Nucleus accumbens (tissue), 56 donors: ENCODE results near the gene PRELP.

Experiments
- DNase-seq, 56 donors: peaks; one replicate each; lab custom pipeline; 2025; lab: John Stamatoyannopoulos, UW

Gene PRELP

DNA sequence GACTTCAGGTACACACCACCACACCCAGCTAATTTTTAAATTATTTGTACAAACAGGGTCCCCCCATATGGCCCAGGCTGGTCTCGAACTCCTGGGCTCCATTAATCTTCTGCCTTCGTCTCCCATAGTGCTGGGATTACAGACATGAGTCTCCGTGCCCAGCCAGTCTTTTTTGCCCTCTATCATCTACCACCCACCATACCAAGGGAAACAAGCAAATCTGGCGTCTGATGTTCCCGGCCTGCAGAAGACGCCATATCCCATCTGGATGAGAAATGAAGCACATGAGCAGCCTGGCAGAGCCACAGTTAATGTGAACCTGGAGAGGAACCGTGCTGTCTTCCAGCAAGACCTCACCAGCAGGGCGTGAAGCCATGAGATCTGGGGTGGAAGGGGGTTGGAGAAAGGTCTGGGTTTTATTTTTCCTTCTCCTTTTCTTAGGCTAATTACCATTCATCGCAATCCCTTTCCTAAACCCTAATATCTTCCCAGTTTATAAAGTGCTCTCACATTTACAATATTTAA is 1.8 kb upstream of the PRELP start:
- DNase-seq = no peak

DNA sequence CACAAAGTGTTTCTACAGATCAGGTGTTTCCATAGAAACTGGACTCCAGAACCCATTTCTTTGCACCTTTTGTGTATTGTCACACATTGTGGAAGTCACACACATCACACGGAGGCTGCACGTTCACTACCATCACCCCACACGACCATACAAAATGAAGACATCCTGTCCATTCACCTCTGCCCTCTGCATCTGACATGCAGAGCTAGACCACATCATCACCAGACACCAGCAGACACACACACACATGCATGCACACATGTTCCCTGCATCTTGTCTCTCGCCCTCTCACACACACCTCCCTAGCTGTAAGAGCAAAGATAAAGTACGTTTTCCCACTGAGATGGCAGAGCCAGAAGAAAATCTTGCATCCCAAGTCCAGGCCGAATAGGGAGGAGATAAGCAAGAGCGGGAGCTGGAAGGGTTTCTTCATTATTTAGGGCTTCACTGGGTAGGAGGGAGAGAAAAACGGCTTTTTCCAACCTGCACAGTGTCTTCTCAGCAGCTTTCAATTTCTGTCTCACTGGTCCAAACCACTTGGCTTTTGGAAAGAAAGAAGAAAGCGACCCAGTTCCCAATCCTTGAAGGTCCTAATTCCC is 709 bp downstream of the PRELP start:
- DNase-seq = no peak

DNA sequence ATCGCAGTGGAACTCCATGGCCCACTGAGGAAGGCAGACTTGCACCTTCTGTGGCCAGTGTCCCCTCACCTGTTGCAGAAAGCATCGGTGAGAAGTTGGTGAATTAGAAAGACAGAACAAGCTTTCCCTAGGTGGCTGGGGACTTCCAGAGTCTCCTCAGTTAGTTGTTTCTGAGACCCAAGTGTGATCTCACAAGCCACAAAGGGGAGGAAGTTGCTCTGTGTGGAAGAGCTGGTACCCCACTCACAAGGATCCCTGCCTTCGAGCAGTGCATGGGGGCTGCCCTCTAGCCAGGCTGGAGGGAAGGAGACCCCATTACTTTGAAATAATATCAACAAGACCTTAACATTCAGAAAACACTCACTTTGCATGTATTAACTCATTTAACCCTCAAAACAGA is 2.1 kb downstream of the PRELP start:
- no peak for DNase-seq

DNA sequence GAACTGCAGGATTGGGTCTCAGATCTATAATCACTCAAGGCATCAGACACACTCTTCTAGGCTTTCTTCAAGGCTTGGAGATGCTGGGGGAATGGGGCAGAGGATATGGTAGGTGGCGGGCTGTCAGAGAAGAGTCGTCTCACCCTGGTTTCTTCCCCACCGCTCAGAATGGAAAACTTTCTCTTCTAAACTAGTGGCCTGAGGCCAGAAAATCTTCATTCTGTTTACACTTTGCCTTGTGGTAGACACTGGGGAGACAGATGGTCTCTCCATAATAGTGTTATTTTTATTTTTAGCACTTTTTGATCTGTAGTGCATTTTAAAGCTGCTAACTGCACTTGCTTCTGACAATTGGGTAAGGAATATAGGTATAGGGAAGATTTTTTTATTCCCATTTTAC is 2.6 kb downstream of the PRELP start:
- no peak for DNase-seq

DNA sequence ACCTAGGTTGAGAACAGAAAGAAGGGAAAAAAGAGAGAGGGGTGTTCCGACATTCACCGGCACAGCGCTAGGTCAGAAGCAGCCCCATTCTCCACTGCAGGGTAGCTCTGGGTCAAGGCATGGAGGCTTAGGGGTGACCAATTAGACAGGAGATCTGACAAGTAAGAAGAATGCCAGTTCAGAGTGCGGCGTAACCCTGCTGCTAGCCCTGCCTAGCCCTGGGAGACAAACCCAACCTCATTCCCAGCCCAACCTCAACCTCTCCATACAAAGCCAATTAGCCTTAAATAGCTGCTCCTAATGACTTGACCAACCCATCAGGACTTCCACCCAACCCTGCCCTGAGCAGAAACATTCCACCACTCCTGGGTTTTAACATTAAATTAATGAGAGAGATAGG is 3.4 kb downstream of the PRELP start:
- no peak for DNase-seq

DNA sequence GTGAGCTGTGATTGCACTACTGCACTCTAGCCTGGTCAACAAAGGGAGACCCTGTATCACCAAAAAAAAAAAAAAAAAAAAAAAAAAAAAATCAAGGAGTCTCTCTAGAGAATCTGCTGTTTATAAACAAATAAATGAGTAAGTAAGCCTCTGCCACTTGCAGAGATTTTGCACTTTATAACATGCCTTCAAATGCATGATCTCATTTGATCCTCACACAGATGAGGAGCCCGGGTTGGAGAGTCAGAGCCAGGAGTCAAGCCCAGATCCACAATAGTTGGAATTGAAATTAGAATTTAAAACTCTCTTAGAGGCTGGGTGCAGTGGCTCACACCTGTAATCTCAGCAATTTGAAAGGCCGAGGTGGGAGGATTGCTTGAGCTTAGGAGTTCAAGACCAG is 4.0 kb downstream of the PRELP start:
- DNase-seq = no peak

DNA sequence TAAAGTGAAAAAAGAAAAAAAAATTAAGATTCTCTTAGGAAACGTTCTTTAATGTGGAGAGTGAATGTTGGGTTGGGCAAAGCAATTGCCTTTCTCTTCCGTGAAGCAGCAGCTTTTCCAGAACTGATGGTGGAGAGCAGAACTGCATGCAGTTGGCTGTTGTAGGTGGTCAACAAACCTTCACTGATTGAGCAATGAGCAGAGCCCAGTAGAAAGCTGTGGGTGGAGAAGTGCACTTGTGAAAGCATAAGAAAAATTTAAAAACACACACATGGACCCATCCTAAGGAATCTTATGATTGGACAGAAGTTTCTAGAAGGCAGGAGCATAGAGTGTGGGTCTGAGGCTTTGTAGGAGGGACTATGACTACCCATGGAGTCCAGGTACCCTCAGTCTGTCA is 4.5 kb downstream of the PRELP start:
- no peak for DNase-seq

DNA sequence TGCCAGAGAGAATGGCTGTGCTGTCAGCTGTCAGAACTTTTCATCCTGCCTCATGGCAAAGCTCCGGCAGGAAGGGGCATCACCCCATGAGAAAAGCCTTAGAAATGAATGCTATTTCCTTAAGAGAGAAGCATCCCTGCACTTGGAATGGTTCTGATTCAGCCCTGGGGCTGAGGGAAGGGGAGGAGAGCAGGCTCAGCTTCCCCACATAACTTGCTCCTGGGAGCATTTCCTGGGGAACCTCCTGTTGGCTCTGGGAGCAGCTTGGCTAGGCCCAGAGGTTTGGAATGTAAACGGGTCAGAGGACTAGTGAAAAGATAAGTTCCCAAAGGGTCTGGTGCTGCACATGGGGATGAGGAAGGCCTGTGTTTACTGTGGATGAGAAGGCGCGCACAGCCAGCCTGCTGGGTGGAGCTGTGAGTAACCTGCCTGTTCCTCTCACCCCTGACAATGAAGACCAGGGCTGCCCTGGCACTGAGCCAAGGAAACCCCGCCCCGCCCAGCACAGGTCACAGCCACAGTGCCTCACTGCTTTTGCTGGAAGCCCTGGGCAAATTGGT is 5.0 kb downstream of the PRELP start:
- DNase-seq = peak in 4 of 56 donors; percentile 16 to 34 (median 24)

DNA sequence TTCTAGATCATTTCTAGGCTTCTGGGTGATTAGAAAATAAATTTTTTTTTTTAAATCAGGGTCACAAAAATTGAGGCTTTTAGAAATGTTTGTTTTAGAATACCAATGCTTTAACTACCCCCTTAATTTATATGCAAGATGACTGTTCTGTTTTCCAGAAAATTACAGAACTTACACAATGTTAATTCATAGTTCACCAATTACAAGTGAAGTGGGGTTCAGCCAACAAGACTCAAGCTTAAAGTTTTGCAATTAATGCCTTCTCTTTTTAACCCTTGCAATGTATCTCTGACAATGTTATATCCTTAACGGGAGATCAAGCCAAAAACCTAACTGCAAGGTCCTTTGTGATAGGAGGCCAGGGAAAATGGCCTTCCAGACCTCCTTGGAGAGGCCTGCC is 5.6 kb downstream of the PRELP start:
- DNase-seq = no peak

DNA sequence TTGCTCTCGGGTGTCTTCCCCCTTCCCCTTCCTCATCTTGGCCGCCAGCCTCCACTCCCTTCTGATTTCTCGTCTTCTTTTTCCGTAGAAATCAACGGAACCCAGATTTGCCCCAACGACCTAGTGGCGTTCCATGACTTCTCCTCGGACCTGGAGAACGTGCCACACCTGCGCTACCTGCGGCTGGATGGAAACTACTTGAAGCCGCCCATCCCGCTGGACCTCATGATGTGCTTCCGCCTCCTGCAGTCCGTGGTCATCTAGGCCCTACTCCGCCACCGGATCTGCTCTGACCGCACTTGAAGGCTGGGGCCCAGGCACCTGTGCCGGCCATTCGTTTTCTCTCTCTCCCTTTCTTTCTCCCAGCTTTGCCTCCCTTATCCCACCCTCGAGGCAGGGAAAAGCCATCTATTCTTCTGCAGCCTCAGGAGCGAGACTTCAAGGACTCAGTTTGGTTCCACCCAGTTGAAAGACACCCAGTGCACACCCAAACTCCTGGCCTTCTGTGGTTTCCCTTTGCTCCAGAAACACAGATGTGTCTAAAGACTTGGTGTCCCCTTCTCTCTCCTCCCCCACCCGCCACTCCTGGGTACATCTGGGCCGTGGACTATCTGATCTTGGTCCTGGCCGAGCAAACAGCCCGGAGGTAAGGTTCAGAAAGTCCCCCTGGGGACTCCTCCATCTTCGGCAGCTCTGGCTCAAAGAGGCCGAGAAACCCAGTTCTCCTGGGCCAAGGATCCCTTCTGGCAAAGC is 11.2 kb downstream of the PRELP start:
- no peak for DNase-seq

DNA sequence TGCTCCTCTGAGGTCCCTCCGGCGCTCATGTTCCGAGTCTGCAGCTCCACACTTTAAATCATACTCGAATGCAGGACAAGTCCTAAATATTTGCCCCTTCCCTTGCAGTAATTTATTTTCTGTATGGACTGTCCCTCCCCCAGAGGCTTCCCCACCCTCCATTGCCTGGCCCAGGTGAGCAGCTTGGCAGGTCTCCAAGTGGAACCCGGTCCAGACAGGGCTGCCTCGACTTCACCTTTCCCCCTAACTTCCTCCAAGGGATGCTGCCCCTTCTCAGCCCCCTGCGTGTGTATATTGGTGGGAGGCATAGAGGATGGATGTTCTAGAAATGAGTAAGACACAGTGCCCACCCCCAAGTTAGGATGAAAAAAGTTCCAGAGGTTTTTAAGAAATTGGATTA is 12.9 kb downstream of the PRELP start:
- no peak for DNase-seq

DNA sequence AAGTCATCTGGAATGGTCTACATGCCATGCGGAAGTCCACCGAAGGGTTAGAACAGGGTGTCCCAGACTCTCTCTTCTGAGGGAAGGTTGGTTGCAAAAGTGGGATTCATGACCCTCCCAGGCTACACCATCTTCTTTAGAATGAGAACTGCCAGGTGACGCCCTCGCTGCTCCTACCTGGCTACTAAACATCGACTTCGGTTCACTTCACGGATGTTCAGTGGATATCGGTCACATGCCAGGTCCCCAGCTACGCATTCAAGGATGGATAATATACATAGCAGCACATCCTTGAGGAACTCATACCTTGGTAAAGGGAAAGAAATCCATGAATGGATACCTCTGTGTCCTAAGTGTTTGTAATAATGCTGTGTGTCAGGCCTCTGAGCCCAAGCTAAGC is 15.0 kb downstream of the PRELP start:
- no peak for DNase-seq

DNA sequence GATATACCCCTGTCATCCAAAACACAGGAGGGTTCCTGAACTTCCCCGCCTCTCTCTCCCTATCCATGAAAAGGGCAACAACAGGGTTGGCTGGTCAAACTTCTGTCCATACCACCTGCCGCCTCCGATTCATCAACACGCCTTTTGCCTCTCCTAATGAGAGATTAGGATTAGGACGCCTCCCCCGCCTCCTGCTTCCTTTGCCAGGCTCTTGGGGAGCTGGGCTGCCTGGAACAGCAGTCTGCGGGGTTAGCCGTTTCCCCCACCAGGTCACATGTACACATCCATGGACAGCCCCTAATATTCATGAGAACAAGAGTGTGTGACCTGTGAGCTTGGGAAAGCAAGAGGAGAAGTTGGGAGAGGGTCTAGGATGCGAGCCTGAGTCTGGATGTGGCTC is 16.1 kb downstream of the PRELP start:
- DNase-seq = no peak

DNA sequence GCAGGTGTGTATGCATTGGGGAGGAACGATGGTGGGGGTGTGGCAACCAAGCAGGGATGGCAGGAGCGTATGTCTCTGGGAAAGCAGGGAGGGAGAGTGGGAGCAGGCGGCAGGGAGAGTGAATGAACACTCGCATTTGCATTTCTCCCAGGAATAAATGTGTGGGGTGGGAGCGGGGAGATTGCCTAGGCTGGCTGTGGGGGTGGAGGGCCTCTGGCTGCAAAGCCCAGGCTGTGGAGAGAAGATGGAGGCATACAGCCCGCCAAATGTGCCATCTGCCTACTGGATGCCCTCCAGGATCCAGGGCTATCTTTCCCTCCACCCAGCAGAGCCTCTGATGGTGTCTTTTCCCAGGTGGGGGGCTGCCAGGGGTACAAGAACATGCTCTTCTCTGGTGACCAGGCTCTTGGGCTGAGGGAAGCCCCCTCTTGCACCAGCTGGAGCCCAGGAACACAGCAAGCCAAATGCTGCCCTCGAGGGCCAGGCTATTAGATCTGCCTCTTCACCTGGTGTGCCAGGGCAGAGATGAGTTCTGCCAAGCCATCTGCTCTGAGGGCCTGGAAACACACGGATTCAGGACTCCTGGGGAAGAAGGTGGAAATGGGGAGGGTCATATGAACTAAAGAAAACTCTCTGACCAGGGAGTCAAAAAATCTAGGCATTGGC is 16.6 kb downstream of the PRELP start:
- DNase-seq = peak in 9 of 56 donors; percentile 10 to 55 (median 28)

DNA sequence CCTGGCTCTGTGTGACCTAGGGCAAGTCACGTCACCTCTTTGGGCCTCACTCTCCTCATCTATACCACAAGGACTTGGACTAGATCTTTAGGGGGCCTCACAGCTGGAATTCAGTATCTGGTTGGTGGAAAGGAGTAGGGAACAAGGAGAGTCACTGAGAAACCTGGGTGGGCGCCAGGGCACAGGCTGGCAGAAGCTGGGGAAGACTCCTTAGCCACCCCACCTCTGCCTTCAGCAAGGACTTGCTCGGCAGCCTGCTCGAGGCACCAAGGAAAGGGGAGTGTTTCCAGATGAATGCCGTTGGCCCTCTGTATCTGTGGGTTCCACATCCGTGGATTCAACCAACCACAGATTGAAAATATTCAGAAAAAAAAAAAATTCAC is 17.1 kb downstream of the PRELP start:
- no peak for DNase-seq

DNA sequence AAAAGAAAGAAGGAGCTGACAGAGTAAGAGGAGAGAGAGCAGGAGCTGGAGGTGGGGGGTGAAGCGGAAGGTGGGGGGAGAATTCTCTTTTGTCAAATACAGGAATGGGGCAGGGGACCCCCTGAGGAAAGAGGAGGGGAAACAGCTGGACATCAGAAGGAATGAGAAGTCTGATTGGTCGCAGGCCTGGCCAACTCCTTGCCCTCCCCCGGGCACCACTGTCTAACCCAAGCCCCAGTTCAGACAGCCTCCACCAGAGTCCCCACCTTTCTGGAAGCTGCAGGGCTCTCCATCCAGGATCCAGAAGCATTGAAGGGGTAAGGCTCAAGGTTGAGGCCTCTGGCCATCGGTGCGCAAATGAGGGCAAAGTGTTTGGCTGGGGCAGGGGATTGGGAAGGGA is 18.3 kb downstream of the PRELP start, which contains the start of gene OPTC:
Gene OPTC (plus strand): TSS at position 253 of the 400 bp plus-strand sequence. CDS start 1,853 bp downstream, outside the sequence.
- no peak for DNase-seq

DNA sequence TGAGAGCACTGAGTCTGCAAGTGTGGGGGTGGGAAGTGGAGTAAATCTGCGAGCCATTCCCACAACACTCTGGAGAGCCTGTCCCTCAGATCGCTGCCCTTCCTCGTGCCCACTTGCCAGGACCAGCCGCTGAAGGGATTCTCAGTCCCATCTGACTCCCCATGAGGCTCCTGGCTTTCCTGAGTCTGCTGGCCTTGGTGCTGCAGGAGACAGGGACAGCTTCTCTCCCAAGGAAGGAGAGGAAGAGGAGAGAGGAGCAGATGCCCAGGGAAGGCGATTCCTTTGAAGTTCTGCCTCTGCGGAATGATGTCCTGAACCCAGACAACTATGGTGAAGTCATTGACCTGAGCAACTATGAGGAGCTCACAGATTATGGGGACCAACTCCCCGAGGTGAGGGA is 20.2 kb downstream of the PRELP start:
- no peak for DNase-seq

DNA sequence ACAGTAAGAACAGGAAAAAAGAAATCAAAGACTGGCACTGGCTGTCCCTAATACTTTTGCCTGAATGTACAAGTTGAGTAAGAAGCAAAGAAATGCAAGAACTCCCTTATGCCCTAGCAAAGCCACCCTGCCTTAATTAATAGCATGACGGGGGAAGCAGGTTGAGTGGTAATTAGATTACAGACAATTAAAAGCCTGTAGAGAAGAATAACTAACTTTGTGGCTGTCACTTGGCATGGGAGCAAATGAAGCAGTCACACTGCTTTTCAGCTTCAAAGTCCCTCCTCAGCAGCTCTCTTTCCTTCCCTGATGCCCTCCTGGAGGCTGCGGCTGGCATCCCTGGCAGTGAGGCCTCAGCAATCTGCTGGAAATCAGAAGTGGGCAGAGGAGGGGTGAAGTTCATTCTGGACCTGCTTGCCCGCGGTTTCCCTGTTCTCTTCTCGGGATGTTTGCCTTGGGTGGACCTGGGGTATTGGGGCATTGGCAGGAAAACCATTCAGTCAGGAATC is 21.7 kb downstream of the PRELP start:
- no peak for DNase-seq

DNA sequence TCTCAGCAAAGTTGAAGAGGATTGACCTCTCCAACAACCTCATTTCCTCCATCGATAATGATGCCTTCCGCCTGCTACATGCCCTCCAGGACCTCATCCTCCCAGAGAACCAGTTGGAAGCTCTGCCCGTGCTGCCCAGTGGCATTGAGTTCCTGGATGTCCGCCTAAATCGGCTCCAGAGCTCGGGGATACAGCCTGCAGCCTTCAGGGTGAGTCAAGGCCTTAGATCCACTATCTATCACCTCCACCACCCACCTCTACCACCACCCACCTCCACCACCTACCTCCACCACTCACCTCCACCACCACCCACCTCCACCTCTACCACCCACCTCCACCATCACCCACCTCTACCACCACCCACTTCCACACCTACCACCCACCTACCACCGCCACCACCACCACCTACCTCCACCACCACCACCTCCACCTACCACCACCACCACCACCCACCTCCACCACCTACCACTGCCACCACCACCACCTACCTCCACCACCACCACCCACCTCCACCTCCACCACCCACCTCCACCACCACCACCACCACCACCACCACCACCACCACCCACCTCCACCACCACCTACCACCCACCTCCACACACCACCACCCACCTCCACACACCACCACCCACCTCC is 24.2 kb downstream of the PRELP start:
- DNase-seq = no peak

DNA sequence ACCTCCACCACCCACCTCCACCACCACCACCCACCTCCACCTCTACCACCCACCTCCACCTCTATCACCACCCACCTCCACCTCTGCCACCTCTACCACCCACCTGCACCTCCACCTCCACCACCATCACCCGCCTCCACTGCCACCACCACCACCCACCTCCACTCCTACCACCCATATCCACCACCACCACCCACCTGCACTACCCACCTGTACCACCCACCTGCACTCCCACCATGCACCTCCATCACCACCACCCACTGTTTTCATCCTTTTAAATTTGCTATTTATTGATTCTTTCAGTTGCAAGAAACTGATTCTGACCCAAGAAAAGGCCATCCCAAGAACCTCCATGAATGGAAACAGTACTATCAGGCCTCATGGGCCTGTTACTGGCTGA is 24.7 kb downstream of the PRELP start:
- no peak for DNase-seq

DNA sequence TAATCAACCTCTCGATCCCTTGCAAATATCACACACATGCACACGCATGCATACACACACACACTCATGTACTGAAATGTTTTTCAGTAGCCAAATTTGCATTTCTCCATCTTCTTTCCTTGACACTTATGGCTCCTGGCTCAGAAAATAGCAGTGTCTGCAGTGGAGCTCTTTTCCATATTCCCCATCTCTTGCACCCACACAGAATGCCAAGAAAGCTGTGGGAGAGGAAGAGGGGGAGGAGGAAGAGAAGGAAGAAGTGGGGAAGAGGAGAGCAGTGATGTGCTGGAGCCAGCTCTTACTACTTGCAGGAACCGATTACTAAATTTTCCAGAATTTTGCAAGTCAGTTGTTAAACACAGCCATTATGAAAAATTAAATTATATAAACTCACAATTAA is 28.2 kb downstream of the PRELP start:
- DNase-seq = peak in 7 of 56 donors; percentile 14 to 27 (median 20)
